NCI-H2196 treated with DMSO at 0.1 percent for 48 hours (cell line): ENCODE data around the gene STK11.
A peak's percentile ranks its signal among the peaks of the same experiment; 100 is the strongest.

Source experiments
- DNase-seq: peaks from one replicate; lab custom pipeline; 2025; ENCODE audit not compliant: unreplicated experiment; lab: John Stamatoyannopoulos, UW

The STK11 gene

GRCh38 chr19:1271528-1272422, 66.2 kb downstream of the STK11 start:
- DNase-seq = no peak

- no peak for DNase-seq
Measured at GRCh38 chr19:1272423-1273262, 67.1 kb downstream of the STK11 start.

DNA sequence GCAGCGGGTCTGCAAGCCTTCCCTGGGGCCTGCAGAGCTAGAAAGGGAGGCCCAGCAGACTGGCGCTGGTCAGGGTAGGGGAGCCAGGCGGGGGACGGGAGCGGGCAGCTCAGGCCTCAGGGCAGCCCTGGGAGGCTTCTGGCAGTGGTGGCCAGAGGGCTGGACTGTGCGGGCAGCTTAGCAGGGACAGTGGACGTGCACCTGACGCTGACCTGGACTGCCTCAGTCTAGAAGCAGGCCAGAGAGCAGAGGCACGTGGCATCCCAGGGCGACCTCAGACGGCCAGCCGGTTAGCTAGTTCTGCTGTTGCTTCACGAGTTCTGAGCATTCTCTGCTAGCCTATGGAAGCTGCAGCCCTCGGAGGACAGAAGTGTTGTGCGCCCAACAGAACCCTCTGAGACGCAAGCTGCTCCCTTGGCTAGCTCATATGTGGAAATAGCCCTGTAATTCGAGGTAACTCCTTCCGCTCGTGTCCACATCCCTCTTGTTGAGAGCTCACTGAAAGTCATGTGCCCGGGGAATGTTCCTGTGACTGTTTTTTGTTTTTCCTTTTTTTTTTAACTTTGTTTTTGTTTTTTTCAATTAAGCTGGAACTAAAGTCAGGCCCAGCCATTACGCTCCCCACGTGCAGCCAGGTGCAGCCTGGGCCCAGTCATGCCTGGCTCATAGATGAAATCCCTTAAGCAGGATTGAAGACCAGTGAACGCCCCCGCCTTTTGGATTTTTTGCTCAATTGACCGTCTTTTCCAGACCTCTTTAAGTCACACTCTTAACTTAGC, 67.9 kb downstream of the STK11 start:
- no peak for DNase-seq

DNA sequence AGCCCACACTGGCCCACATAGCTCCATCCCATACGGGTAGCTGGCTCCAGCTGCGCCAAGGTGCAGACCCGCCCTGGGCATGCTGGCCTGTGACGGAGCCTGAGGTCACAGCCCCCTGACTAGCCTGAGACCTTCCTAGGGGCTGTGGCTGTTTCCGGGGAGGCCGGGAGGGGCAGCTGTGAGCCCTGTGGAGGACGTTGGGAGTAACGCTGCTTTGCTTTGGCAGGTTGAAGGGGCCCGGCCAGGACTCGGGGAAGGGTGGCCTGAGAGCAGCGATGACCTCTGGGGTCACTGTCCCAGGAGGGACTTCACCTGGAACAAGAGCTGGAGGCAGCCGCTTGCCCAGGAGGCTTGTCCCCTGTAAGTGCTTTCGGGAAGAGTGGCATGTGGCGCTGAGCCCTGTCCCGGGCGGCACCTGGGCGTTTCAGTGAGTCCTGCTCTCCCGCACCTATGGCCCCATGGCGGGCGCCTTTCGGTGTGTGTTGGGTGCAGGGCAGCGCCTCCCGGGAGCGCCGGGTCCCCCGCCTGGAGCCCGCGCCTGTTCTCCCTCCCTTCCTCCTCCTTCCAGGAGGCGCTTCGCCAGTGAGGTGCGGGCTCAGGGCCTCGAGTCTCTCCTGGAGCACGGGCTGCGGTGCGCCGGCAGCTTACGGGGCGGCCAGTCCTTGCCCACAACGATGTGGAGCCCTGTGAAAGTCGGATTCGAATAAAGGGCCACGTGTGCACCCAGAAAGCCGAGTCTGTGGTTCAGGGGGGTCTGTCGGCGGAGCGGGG, 68.7 kb downstream of the STK11 start:
- DNase-seq = no peak

- no peak for DNase-seq
Measured at GRCh38 chr19:1274852-1275259, 69.3 kb downstream of the STK11 start.

DNA sequence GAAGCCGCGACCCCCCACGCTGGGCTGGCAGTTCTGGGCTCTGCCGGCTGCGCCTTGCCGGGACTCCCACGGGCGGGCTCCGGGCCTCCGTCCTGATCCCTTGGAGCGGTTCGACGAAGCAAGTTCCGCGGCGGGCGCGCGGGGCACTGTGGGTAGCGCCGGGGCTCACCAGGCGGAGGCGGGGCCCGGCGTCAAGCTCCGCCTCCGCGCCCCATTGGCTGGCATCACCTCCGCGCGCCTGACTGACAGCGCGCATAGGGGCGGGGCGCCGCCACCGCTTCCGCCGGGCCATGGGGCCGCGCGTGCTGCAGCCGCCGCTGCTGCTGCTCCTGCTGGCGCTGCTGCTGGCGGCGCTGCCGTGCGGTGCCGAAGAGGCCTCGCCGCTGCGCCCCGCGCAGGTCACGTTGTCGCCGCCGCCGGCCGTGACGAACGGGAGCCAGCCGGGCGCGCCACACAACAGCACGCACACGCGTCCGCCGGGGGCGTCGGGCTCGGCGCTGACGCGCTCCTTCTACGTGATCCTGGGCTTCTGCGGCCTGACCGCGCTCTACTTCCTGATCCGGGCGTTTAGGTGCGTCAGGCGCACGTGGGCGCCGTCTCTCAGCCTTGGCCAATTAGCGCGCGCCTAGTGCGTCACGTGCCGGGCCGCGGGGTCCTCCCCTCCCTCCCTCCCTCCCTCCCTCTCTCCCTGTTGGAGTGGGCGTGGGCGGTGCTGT, 69.8 kb downstream of the STK11 start, which contains the start of gene FAM174C:
TSS of gene FAM174C (plus strand) at position 271 of the 716 bp plus-strand sequence. CDS start at position 291, 20 bp downstream.
- peak; percentile 93 for DNase-seq

GRCh38 chr19:1275976-1276627, 70.5 kb downstream of the STK11 start:
- DNase-seq = no peak

DNA sequence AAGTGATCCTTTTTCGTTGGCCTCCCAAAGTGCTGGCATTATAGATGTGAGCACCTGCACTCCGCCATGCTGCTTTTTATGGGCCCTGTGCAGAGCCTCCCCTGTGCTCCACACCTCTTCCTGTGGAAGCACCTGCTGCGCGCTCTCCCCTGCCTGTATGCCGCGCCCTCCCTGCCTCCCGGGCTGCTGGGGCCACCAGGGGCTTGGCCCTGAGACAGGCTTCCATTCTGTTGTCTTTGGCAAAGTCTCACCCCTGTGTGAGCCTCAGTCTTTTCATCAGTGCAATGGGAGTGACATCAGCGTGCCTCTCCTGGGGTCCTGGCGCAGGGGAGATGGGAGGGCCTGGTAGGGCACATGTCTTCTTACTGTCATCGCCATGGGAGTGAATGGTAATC, 71.0 kb downstream of the STK11 start:
- no peak for DNase-seq

GRCh38 chr19:1277061-1277460, 71.5 kb downstream of the STK11 start:
- no peak for DNase-seq
